GM21526 (cell line): ENCODE results near the gene SMYD4.
"Not testable (repeated sequence)": the region's sequence is repeated elsewhere in the genome, so short reads cannot be mapped to it uniquely, and the experiment has no call there.

ENCODE experiments used
- ATAC-seq: cut with Tn5 transposase; IDR thresholded peaks from one replicate; pipeline ENCODE4 v1.9.1; 2021; ENCODE audit warnings: moderate library complexity; ENCODE audit not compliant: unreplicated experiment, low FRiP score

SMYD4 gene

DNA sequence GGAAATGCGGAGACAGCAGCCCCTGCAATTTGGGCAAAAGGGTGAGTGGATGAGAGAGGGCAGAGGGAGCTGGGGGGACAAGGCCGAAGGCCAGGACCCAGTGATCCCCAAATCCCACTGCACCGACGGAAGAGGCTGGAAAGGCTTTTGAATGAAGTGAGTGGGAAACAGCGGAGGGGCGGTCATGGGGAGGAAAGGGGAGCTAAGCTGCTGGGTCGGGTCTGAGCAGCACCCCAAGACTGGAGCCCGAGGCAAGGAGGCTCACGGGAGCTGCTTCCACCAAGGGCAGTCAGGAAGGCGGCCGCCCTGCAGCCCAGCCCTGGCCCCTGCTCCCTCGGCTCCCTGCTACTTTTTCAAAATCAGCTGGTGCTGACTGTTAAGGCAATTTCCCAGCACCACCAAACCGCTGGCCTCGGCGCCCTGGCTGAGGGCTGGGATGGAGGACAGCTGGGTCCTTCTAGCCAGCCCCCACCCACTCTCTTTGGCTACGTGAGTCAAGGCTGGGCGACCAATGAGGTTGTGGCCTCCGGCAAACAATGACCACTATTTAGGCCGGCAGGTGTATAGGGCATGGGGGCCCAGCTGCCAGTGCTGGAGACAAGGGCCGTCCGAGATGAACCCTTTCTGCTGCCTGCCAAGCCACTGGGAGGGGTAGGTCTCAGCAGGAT lies 67.3 kb downstream of the SMYD4 start:
- no peak for ATAC-seq

DNA sequence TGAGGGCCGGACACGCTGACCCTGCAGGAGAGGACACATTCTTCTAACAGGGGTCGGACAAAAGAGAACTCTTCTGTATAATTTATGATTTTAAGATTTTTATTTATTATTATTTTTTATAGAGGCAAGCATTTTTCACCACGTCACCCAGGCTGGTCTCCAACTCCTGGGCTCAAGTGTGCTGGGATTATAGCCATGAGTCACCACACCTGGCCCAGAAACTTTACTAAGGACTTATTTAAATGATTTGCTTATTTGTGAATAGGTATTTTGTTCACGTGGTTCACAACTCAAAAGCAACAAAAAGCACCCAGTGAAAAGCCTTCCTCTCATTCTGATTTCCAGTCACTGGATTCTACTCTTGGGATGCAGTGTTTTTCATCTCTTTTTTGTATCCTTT lies 70.2 kb downstream of the SMYD4 start:
- no peak for ATAC-seq

DNA sequence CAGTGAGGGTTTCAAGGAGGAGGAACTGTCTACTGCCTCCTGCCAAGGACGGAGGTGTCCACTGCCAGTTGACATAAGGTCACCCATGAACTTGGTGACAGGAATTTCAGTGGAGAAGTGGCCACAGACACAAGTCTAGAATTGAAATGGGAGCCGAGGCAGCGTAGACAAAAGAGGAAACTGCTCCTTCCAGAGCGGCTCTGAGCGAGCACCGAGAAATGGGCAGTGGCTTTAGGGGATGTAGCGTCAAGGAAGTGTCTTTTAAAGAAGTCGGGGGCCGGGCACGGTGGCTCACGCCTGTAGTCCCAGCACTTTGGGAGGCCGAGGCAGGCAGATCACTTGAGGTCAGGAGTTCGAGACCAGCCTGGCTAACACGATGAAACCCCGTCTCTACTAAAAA lies 70.9 kb downstream of the SMYD4 start:
- ATAC-seq: no peak

DNA sequence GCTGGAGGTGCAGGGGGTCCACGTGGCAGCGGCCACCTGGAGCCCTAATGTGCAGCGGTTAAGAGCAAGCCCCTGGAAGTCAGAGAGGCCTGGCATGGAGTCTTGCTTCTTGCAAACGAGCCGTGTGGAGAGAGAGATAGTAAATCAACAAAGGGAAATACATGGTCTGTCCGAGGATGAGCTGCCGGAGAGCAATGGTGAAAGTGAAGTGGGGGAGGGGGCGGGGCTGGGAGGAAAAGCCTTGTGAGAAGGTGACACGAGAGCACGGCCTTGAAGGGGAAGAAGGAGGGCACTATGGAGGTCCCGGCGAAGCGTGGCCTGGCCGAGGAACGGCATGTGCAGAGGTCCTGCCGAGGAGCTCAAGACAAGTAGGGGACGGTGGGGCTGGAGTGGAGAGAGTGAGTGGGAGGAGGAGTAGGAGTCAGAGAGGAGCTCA lies 73.9 kb downstream of the SMYD4 start:
- ATAC-seq: no peak

DNA sequence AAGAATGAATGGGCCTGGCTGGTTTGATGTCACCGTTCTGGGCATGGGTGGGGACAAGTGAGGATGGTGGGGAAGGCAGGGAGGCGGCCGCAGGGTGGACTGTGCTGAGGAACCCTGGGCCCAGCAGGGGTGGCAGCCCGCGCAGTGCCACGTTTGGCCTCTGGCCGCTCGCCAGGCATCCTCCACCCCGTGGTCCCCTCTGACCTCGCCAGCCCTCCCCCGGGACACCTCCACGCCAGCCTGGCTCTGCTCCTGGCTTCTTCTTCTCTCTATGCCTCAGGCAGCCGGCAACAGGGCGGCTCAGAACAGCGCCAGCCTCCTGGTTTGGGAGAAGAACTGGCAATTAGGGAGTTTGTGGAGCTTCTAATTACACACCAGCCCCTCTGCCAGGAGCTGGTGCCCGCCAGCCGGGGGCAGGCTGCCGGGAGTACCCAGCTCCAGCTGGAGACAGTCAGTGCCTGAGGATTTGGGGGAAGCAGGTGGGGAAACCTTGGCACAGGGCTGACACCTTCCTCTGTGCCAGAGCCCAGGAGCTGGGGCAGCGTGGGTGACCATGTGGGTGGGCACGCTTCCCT lies 74.4 kb downstream of the SMYD4 start:
- no peak for ATAC-seq

DNA sequence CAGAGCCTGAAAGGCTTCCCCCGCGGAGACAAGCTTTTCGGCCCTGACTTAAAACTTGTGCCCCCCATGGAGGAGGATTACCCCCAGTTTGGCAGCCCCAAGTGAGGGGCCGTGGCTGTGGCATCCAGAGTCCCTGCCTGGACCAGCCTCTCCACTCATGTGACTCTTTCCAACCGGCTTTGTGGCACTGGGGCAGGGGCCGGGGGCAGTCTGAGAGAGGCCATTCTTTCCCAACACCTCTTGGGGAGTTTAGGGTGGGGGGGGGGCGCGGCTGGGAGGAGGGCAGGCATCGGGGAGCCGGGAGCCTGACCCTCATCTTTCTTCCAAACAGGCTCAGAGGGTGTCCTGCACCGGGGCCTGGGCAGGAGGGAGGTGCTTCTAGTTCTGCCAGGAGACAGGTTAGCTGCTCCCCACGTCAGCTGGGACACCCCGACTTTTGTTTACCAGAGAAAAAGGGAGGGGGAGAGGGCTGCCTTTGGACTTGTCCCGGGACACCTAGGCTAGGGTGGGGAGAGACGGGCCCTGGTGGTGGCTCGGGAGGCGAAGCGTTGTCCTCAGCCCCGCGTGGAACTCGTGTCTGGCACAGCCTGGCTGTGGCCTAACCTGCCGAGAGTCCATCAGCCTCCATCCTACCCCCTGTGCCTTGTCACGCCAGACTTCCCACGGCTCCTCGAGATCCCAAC lies 75.1 kb downstream of the SMYD4 start:
- ATAC-seq: no peak

DNA sequence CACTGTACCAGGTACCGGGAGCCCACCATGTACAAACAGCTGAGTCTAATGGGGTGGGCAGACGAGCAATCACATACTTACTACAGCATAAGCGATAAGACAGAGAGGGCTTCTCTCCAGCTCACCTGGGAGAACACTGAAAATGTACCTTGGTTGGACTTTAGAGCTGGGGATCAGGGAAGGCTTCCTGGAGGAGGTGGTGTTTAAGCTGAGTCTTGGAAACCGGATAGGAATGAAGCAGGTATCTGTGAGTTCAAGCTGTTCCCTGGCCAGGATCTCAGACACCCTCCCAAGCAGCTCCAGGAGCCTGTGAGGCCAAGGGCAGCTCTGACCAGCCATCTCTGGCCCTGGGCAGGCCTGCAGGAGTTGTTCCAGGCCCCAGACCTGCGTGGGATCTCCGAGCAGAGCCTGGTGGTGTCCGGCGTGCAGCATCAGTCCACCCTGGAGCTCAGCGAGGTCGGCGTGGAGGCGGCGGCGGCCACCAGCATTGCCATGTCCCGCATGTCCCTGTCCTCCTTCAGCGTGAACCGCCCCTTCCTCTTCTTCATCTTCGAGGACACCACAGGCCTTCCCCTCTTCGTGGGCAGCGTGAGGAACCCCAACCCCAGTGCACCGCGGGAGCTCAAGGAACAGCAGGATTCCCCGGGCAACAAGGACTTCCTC lies 75.8 kb downstream of the SMYD4 start:
- ATAC-seq: no peak

DNA sequence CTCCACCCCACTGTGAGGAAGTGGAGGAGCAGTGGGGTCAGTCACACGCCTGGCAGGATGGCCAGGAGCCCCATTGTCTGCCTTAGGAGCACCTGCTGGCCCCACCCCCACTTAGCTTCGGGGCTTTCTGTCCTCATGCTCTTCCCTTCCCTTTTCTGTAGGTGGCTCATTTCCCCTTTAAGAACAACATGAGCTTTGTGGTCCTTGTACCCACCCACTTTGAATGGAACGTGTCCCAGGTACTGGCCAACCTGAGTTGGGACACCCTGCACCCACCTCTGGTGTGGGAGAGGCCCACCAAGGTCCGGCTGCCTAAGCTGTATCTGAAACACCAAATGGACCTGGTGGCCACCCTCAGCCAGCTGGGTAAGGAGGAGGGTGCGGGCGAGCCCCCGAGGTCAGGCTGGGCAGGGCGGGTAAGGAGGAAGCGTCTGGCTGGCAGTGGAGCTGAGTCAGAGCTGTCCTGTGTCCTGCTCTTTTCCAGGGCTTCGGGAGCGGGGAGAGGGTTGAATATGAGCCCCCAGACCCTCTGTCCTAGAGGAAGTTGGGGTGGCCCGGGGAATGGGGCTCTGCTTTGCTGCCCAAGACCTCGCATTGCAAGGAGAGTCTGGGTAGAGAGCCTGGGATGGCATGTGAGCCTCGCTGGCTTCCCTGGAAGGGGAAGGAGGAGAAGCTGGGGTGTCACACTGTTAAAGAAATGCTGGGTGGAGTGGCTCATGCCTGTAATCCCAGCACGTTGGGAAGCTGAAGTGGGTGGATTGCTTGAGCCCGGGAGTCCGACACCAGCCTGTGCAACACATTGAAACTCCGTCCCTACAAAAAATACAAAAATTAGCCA lies 77.1 kb downstream of the SMYD4 start:
- no peak for ATAC-seq

DNA sequence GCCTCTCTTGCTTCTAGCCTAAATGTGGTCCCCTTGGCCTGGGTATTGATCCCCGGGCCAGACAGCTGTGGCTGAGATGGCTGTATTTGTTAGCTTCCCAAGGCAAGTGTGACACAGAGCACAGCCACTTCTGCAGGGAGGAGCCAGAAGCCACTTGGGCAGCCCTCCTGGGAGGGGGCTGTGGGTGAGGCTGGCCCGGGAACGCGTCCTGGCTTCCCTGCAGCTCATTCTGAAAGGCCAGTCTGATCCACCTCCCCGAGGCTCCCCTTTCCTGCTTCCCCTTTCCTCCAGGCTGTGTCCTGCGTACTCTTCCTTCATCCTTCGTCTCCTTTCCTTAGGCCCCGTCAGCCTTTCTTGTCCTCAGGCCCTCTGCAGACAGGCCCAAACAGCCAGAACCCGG lies 79.1 kb downstream of the SMYD4 start:
- no peak for ATAC-seq

DNA sequence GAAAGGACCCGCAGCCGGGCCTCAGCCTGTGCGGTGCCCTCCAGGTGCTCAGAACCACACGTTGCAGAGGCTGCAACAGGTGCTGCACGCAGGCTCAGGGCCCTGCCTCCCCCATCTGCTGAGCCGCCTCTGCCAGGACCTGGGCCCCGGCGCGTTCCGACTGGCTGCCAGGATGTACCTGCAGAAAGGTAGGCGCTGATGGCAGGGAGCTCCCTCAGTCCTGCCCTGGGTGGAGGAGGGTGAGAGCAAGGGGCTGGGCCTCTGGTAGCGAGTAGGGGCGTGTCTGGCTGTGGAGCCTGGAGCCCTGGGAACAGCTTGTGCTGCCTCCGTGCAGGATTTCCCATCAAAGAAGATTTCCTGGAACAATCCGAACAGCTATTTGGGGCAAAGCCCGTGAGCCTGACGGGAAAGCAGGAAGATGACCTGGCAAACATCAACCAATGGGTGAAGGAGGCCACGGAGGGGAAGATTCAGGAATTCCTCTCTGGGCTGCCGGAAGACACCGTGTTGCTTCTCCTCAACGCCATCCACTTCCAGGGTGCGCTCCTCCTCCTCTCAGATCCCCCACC lies 82.6 kb downstream of the SMYD4 start:
- ATAC-seq: no peak

DNA sequence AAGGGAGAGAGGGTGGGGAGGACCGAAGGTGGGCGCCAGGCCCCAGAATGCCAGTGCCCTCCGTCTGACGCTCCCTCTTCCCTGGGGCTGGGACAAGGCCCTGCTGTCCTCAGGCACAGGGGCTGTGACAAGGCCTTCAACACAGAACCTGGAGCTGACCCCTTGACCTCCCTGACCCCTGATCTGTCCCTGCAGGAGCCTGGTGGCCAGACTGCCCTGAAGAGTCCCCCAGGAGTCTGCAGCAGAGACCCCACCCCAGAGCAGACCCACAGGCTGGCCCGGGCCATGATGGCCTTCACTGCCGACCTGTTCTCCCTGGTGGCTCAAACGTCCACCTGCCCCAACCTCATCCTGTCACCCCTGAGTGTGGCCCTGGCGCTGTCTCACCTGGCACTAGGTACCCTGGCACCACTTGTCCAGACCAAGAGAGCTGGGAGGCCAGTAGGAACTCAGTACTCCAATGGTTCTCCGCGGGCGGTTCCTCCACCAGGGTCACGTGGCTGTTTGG lies 84.1 kb downstream of the SMYD4 start:
- ATAC-seq: no peak

DNA sequence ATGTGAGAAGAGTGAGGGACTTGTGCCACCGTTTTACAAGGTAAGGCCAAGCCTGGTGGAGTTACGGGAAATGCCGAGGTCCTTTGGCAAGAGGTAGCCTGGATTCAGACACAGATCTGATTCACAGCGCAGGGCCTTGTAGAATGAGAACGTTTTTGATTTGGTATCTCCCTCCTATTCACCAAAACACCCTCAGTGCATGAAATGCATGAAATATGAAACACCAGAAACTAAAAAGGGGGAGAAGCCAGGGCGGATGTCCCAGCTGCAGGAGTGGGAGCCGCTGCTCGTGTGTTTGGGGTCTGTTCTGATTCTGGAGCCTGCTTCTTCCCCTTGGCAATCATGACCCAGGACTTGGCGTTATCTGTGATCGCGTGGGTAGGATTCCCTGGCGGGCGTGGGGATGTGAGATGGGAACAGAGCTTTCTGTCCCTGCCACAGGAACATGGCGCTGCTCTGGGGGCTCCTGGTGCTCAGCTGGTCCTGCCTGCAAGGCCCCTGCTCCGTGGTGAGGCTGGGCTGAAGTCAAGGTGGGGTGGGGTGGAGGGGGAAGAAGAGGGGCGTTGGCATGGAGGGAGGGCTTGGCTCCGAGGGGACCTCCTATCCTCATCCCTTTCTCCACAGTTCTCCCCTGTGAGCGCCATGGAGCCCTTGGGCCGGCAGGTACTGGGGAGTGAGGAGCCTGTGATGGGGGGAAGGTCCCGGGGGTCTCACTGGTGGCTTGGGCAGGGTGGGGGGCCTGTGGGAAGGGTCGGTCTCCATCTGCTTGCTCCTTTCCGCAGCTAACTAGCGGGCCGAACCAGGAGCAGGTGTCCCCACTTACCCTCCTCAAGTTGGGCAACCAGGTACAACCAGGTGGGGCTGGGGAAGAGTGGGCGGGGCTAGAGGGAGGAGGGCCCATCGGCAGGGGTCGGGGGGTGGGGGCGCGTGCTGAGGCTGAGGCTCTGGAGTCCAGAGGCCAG lies 84.9 kb downstream of the SMYD4 start:
- no peak for ATAC-seq

DNA sequence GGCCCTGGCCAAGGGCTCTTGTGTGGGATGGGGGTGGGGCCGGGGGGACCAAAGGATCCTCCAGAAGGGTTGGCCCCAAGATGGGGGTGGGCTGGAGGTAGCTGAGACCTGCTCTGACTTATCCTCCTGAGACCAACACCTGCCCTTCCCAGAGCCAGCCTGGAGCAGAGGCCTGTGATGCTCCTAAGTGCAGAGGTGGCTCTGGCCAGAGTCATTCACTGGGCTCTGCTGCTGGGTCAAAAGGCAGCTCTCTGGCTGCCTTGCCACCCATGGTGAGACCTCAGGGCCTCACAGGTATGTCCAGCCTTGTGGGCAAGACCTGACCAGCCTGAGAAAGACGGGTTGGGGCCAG lies 86.6 kb downstream of the SMYD4 start:
- no peak for ATAC-seq

DNA sequence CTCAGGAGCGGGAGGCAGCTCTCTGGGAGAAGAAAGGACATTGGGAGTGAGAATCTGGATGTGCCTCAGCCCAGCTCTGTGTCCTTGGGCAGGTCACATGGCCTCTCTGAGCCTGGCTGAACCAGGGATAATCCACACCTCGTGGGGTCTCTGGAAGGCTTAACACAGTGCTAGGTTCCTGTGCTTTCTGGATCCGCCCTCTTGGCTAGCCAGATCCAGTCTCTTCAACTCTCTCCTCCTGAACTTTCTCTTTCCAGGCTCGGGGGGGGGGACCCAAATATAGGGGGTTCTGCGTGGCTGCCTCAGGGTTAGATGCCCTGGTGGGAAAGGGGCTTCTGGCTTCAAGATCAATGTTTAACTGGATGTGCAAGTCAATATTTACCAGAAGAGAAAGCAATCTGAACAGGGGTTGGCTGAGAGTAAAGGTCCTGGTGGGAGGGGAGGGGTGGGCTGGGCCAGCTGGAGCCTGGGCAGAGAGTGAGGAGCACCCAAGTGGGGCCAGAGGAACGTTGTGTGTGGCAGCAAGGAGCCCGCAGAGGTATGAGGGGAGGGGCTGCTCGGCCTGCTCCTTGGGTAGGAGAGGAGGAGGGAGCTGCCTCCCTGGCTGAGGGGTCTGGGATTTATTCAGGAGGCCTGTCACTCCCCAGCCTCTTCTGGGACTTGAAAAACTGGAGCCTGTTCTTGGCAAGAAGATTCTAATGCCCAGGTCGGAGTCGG lies 87.2 kb downstream of the SMYD4 start, which contains the start of gene SERPINF2:
Gene SERPINF2 (plus strand): TSS at position 501 of the 717 bp plus-strand sequence. CDS start 2,125 bp downstream, outside the sequence.
- ATAC-seq: no peak

DNA sequence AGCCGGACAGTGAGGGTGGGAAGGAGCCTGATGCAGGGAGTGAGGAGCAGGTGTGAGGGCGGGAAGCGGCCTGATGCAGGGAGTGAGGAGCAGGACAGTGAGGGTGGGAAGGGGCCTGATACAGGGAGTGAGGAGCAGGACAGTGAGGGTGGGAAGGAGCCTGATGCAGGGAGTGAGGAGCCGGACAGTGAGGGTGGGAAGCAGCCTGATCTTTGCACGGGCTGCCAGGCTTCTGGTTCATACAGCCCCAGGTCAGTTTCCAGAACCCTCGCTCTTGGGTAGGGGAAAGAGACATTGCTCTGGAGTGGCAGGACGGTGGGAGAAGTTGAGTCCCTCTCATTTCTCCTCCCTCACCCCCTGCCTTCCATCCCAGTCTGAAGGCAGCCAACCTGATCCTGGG lies 87.8 kb downstream of the SMYD4 start:
- not testable (repeated sequence) for ATAC-seq

DNA sequence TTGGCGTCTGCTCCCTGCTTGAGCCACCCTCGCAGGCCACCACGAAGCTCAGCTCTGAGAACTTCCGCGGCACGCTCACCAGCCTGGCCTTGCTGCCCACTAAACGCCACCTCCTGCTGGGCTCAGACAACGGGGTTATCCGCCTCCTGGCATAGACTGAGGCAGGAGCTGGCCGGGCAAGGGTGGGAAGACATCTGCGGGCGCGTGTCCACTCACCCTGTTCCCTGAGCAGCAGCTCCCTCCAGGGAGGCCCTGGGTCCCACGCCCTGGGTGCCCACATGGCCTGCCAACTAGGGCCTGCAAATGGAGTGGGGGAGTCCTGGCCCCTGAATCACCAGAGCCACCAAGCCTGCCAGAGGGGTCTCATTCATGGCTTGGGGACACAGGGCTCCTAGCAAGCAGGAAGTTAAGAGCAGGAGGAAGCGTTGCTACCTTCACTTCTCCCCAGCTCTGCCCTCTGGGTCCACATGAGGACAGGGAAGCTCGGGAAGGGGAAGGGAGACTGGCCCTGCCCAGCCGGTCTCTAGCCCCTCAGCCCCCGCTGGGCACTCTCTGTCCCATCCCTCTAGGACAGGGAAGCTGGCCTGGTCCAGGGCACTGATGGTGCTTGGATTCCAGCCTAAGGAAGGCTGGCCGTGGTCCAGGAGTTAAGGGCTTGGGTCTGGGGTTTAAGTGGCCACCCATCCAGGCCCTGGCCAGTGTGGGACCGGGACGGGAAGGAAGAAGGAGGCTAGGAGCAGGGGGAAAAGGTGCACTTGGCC lies 92.0 kb downstream of the SMYD4 start:
- no peak for ATAC-seq
